ENCODE measurements around the gene MAP2K6.

DNA sequence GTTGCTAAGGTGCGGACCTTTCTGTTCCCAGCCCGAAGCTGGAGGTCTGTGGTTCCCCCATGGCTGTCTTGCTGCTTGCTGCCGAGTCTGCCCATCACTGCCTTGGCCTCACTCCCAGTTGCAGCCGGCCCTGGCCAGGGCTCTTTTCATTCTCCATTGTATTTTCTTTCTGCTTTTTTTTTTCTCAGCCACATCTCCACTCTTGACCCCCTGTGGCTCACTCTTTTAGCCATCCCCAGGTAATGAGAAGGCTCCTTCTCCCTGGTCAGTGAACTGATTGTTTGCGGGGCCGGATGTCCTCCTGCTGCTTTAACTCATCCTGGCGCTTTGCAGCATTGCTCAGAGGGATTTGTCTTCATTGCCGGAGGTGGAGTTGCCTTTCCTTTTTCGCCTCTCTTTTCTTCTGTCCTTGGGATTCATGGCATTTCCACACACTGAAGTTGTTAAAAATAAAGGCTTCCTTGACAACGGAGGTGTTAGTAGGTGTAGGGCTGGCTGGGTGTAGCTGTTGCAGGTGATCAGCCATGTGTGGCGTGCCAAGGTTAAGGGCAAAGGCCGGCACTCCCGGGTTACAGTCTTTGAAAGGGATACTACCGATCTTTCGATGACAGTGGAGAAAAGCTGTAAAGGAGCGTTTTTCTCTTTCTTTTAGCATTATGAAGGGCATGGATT, 34.1 kb downstream of the MAP2K6 start:
- TF ChIP-seq, protein P1, sequence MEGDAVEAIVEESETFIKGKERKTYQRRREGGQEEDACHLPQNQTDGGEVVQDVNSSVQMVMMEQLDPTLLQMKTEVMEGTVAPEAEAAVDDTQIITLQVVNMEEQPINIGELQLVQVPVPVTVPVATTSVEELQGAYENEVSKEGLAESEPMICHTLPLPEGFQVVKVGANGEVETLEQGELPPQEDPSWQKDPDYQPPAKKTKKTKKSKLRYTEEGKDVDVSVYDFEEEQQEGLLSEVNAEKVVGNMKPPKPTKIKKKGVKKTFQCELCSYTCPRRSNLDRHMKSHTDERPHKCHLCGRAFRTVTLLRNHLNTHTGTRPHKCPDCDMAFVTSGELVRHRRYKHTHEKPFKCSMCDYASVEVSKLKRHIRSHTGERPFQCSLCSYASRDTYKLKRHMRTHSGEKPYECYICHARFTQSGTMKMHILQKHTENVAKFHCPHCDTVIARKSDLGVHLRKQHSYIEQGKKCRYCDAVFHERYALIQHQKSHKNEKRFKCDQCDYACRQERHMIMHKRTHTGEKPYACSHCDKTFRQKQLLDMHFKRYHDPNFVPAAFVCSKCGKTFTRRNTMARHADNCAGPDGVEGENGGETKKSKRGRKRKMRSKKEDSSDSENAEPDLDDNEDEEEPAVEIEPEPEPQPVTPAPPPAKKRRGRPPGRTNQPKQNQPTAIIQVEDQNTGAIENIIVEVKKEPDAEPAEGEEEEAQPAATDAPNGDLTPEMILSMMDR (IDR thresholded peaks at IDR 0.05 in 8 of 11, conservative IDR thresholded peaks at IDR 0.05 in 3 of 11): no peak
- TF ChIP-seq POLR2AphosphoS5 (IDR thresholded peaks at IDR 0.05) (no peak), POLR2A (IDR thresholded peaks at IDR 0.05) (no peak)

All from spleen (tissue), 7 donors.